ENCODE measurements around the gene DES. TPM values are rescaled to one million over a fixed set of nuclear protein-coding genes. Genes with fewer than 3 reads are reported as not detected.

Gene DES
- total and polyA plus RNA-seq, 2 donors (not counting 3 experiments of a cell fraction or from before 2014, with no cell fraction given): not detected

DNA sequence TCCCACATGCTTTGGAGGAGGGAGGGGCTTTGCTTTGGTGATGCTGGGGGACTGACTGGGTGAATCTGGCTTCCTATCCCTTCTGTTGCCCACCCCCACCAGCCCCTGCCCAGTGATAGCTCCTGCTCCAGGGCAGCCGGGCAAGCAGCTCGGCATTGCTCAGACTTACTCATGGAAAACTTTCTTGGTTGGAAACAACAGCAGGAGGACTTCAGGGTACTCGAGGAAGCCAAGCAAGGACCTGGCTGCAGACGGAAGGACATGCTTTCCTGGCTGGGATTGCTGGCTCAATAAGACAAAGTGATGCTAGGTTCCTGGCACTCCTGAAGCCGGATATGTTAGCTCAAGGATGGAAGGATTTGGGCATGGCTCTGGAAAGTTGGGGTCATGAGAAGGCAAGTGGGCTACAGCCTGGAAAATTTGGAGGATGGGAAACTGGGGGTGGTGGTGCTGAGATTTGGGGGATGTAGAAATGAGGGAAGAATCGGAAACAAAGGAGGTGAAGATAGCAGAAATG, 19.6 kb downstream of the DES start:
- peaks cover 35 to 36% of the 10 kb centered on the region in 2 experiments for H3K27me3 ChIP-seq (ENCODE audit: control insufficient read depth in 2 of 2, insufficient read depth in 2 of 2, low read length in 2 of 2)
- BruUV-seq (replicated peaks): no TSS peak
- H3K9me3 ChIP-seq (replicated peaks; ENCODE audit: control insufficient read depth, insufficient read depth, low read length): no peaks in the 10 kb centered on the region
- no peaks in the 10 kb centered on the region for H4K20me1 ChIP-seq (replicated peaks; ENCODE audit: control insufficient read depth, extremely low read depth, insufficient read depth, low read length)
- H3K9ac ChIP-seq (replicated peaks; ENCODE audit: extremely low read depth, insufficient read depth, low read length): no peak overlapping the region
- no peaks in the 10 kb centered on the region for H3K79me2 ChIP-seq (ENCODE audit: control insufficient read depth, insufficient read depth, low read length)
- intact Hi-C loops (cut with micrococcal nuclease) (no loop called here), dilution Hi-C loops (cut with MboI; ENCODE audit: extremely low pct_ligation_motif_present, low sequenced_read_pairs) (no loop called here)
- ChIA-PET CTCF (interaction anchor here (1.8 to 5.7 kb wide), 2 partner anchors 22 to 92 kb away, joined by 4 to 30 read pairs; no protein-coding TSS in a partner anchor), POLR2A (no interaction called here)
- no peak overlapping the region for H2AFZ ChIP-seq (ENCODE audit: low read depth, low read length)
- H3K36me3 ChIP-seq (ENCODE audit: control insufficient read depth in 2 of 2, extremely low read depth in 1 of 2, insufficient read depth in 2 of 2, low read length in 2 of 2): no peaks in the 10 kb centered on the region
- H3K27ac ChIP-seq (ENCODE audit: insufficient read depth, low read depth, low read length): no peak overlapping the region
- FAIRE-seq: no peak
- no peak overlapping the region for H3K4me3 ChIP-seq (replicated peaks in 1 of 3; ENCODE audit: insufficient read depth in 1 of 3, low read depth in 1 of 3, low read length in 3 of 3)
- no peak overlapping the region for H3K4me2 ChIP-seq (ENCODE audit: insufficient read depth, low read length)
- no peak for DNase-seq (ENCODE audit: low read depth, low spot score)
- H3K9me1 ChIP-seq (replicated peaks; ENCODE audit: control insufficient read depth, extremely low read depth, insufficient read depth, low read length): no peaks in the 10 kb centered on the region
- TF ChIP-seq GATA2 (IDR thresholded peaks at IDR 0.05; ENCODE audit: insufficient read depth, insufficient read length, low read depth, low read length) (no peak), EZH2 (IDR thresholded peaks at IDR 0.05; ENCODE audit: borderline replicate concordance, low read depth, low read length, severe bottlenecking) (no peak), POLR2A (IDR thresholded peaks at IDR 0.05; ENCODE audit: low read depth, low read length) (no peak), MYC (IDR thresholded peaks at IDR 0.05; ENCODE audit: low read depth, low read length) (no peak), JUN (IDR thresholded peaks at IDR 0.05; ENCODE audit: borderline replicate concordance, insufficient read depth, insufficient read length, low read depth) (no peak), FOS (IDR thresholded peaks at IDR 0.05; ENCODE audit: borderline replicate concordance, insufficient read depth, low read length) (no peak), POLR2AphosphoS5 (IDR thresholded peaks at IDR 0.05; ENCODE audit: insufficient read depth, low read depth, low read length) (no peak)
- TF ChIP-seq, protein P1, sequence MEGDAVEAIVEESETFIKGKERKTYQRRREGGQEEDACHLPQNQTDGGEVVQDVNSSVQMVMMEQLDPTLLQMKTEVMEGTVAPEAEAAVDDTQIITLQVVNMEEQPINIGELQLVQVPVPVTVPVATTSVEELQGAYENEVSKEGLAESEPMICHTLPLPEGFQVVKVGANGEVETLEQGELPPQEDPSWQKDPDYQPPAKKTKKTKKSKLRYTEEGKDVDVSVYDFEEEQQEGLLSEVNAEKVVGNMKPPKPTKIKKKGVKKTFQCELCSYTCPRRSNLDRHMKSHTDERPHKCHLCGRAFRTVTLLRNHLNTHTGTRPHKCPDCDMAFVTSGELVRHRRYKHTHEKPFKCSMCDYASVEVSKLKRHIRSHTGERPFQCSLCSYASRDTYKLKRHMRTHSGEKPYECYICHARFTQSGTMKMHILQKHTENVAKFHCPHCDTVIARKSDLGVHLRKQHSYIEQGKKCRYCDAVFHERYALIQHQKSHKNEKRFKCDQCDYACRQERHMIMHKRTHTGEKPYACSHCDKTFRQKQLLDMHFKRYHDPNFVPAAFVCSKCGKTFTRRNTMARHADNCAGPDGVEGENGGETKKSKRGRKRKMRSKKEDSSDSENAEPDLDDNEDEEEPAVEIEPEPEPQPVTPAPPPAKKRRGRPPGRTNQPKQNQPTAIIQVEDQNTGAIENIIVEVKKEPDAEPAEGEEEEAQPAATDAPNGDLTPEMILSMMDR (IDR thresholded peaks at IDR 0.05; ENCODE audit: extremely low read depth in 1 of 2, insufficient read depth in 1 of 2, low read depth in 1 of 2, low read length in 2 of 2): no peak
- TF ChIP-seq, protein P2, sequence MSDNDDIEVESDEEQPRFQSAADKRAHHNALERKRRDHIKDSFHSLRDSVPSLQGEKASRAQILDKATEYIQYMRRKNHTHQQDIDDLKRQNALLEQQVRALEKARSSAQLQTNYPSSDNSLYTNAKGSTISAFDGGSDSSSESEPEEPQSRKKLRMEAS (IDR thresholded peaks at IDR 0.05; ENCODE audit: insufficient read depth, insufficient read length): no peak
- H3K4me1 ChIP-seq (ENCODE audit: control insufficient read depth, extremely low read depth, insufficient read depth, low read length): no peaks in the 10 kb centered on the region
